ENCODE measurements around the gene THOP1.
A peak's percentile ranks its signal among the peaks of the same experiment; 100 is the strongest.

The THOP1 gene

DNA sequence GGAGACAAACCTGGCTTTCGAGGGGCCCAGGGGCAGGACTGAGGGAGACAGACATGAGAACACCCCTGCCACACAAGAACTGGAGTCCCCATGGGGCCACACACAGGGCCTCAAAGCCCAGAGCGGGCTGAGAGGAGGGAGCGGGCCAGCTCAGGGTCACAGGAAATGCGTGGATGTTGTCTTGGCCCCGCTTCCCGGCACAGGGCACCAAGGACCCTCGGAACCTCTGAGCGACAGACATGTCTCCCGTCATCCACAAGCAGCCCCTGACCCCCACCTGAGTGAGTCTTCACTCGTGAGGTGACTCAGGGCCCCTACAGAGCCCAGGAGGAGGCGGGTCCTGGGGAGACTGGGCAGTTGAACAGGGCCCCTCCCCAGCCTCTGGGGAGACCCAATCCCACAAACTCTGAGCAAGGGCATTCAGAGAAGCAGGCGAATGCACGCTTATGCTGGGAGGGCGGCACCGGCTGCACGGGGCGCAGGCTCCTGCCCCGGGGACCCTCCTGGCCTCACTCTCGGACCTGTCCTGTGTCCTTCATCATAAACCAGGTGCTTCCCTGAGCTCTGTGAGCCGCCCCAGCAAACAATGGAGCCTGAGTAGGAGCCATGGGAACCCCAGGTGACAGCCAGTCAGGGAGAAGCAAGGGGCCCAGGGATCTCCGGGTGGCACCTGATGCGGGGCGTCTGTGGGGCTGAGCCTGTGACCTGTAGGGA lies 22.4 kb upstream of the THOP1 start:
- no peak for DNase-seq (ENCODE audit: low spot score)

GRCh38 chr19:2763687-2764086 lies 21.6 kb upstream of the THOP1 start:
- no peak for DNase-seq (ENCODE audit: low spot score)

DNA sequence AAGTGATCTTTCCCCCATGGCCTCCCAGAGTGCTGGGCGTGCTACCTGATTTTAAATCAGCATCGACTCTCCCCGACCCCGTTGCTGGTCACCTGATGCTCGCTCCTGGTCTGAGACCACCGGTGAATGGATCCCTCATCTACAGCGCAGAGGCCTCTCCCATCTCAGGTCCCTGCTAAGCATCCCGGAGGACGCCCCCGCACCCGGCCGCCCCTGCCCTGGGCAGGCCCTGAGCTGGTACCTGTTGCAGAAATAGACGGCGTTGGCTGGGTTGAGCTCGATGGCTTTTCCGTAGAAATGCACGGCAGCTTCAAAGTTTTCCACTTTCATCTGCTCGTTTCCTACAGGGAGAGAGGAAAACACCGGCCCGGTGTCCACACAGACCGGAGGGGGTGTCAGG lies 20.4 kb upstream of the THOP1 start:
- no peak for DNase-seq (ENCODE audit: low spot score)

GRCh38 chr19:2765376-2765775 lies 19.9 kb upstream of the THOP1 start:
- no peak for DNase-seq (ENCODE audit: low spot score)

DNA sequence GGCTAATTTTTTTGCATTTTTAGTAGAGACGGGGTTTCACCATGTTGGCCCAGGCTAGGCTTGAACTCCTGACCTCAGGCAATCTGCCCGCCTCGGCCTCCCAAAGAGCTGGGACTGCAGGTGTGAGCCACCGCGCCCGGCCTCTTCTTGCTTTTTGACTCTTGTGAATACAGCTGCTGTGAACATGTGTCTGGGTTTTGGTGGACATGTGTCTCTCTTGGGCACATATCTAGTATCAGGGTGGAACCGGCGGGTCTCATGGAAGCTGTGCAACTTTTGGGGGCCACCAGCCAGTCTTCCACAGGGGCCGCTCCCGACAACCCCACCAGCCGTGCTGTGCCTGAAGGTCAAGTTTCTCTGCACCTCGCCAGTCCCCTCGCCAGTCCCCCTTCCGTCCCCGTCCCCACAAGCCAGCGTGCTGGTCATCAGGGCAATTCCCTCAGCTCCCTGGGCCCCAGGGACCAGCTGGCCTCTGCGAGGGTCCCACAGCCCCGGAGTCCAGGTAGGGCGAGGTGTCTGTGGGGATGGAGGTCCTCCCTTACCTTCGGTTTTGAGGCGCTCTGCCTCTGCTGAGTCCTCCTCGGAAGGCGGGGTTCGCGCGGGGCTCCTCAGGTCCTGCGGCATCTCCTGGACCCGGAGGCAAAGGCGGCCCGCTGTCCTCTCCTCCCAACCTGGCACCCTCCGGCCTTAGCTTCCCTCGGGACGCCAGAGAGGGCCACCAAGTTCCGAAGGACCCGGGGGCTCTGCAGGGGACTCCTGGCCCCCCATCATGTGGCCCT lies 18.5 kb upstream of the THOP1 start:
- DNase-seq (ENCODE audit: low spot score), result no peak

DNA sequence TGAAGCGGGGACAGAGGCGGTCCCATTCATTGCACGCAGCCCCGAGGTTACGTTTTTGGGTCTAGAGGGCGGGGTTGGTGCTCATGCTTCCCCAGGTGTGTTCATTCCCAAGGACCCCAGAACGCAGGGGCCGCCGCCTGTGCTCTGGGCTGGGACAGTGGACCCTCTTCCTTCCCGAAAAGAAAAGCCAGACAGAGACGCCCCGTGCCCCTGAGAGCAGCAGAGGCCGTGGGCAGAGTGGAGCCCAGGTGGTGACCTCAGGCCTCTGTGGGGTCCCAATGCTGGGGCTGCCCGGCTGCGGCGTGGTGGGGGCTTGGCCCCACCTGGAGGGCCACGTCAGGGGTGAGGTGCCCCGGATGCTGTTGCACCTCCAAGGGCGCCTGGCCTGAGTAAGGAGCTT lies 17.6 kb upstream of the THOP1 start:
- no peak for DNase-seq (ENCODE audit: low spot score)

- no peak for DNase-seq (ENCODE audit: low spot score)
Measured at GRCh38 chr19:2768365-2769132, 16.8 kb upstream of the THOP1 start.

- no peak for DNase-seq (ENCODE audit: low spot score)
Measured at GRCh38 chr19:2769218-2769617, 16.1 kb upstream of the THOP1 start.

DNA sequence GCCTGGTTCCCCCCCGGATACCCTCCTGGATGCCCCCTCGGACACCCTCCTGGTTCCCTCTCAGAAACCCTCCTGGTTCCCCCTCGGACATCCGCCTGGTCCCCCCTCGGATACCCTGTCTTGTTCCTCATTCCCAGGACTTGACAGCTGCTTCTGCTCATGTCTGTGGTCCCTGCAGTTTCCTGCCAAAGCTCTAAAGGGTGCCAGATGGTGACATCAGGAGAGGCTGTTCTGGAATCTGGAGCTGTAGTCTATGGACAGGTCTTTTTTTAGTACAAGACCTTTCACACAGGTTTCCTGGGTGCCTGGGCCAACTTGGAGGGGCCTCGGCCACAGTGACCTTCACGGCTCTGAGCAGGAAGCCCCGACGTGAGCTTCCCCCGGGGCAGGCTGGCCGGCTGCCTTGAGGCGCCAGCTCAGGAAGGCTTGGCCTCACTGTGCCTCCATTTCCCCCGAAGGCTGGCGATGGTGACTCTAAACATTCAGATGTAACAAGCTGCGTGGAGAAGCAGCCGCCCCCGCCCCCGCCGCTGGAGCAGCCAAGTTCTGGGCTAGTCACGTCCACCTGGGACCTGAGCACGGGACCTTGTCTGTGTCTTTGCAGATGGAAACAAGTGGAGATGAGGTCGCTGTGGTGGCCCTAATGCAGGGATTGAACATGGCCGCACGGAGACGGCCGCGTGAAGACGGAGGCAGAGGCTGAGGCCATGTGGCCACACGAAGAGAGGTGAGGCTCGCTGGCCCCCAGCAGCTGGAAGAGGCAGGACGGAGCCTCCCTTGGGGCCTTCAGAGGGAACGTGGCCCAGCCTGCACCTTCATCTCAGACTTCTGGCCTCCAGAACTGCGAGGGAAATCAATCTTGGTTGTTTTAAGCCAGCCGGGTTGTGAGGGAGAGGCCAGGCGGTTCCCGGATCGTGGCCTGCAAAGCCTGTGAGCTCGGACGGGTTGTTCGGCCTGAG lies 15.0 kb upstream of the THOP1 start:
- DNase-seq (ENCODE audit: low spot score), result peak; percentile 50

DNA sequence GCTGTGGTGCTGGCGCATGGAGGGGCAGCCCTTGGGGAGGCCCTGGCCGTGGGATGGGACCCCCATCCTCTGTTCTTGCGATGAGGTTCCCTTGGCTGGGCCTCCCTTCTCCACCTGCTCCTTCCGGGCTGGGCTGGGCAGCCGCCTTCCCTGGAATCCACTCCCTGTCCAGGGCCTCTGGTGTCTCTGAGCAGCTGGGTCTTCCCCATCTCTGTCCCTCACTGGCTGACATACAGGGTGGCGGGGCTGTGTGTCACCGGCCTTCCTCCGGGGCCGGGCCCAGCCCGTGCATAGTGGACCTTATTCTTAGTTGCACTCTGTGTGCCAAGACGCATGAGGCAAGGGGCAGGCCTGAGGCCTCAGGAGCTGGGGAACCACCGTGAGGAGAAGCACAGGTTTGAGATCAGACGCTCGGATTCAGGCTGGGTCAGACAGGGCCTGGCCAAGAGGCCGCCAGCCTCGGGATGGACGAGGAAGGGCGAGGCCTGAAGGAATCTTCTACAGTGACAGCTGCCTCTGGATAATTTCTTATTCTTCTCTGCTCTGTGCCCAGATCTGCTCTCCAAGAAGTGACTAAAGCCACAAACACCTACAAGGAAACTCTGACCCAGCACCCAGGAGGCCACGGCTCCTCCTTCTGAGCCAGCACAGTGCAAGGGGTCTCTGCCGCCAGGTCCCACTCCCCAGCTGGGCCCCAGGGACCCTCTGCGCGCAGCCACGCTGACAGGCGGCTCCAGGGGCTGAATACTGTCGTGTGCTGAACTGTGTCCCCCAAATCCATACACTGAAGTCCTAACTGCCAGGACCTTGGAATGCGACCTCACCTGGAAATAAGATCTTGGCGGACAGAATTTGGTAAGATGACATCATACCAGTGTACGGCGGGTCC lies 13.3 kb upstream of the THOP1 start:
- DNase-seq (ENCODE audit: low spot score), result no peak

- DNase-seq (ENCODE audit: low spot score), result no peak
Measured at GRCh38 chr19:2774083-2774679, 11.1 kb upstream of the THOP1 start.

DNA sequence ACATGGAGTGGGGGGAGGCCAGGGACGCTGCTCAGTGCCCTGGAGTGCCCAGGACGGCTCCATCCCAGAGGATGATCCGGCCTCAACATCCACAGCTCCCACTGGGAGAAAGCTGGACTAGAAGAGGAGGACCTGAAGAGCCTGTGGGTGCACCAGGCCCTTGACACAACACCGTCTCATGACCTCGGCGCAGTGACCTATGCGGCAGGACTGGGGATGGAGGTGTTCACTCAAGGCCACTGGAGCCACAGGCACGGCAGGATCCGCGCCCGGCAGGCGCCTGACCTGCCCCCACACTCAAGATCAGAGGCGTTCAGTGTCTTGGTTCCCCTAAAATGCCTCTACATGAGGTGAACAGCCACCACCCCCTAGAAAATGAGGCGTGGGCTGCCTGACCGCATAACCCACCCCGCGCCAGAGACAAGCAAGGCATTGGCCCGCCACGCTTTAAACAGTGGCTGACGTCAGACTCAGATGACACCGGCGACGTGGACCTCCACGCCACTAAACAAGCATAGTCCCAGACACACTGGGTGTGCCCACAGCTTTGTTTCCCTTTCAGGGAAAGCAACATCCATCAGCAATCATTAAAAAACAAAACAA lies 10.2 kb upstream of the THOP1 start:
- no peak for DNase-seq (ENCODE audit: low spot score)

GRCh38 chr19:2775556-2776430 lies 9.5 kb upstream of the THOP1 start:
- no peak for DNase-seq (ENCODE audit: low spot score)

GRCh38 chr19:2777952-2778683 lies 7.2 kb upstream of the THOP1 start:
- no peak for DNase-seq (ENCODE audit: low spot score)

GRCh38 chr19:2779121-2779740 lies 6.1 kb upstream of the THOP1 start:
- DNase-seq (ENCODE audit: low spot score), result no peak

- DNase-seq (ENCODE audit: low spot score), result no peak
Measured at GRCh38 chr19:2780284-2780683, 5.0 kb upstream of the THOP1 start.

GRCh38 chr19:2782329-2782935 lies 2.9 kb upstream of the THOP1 start:
- no peak for DNase-seq (ENCODE audit: low spot score)

Data from AG20443 (cell line).